Fibroblast of lung (primary cell): ENCODE measurements around the gene DOCK3. TPM values are rescaled to one million over a fixed set of nuclear protein-coding genes. Genes with fewer than 3 reads are reported as not detected.

Experiments used
- DNase-seq, 2 donors: peaks; one replicate each; pipeline versions ENCODE4 v3.0.0 to v3.0.0-alpha.2; 2010; ENCODE audit warnings: low read depth in 2 of 2
- H2AFZ ChIP-seq: 2 replicates; pipeline ENCODE4 v1.5.1; 2012; ENCODE audit warnings: low read length, control low read depth, inconsistent platforms
- H3K27ac ChIP-seq: 2 replicates; pipeline ENCODE4 v1.5.1; 2011; ENCODE audit warnings: low read length, control low read depth; ENCODE audit not compliant: insufficient read depth
- H3K27me3 ChIP-seq: 2 replicates; pipeline ENCODE4 v1.5.1; 2011; ENCODE audit warnings: mild to moderate bottlenecking, low read length; ENCODE audit not compliant: control insufficient read depth, insufficient read depth
- H3K36me3 ChIP-seq: 2 replicates; pipeline ENCODE4 v1.5.1; 2011; ENCODE audit warnings: low read length; ENCODE audit not compliant: control insufficient read depth, insufficient read depth
- H3K4me1 ChIP-seq: 2 replicates; pipeline ENCODE4 v1.5.1; 2011; ENCODE audit warnings: low read length; ENCODE audit not compliant: control insufficient read depth, insufficient read depth; ENCODE audit errors: extremely low read depth
- H3K4me2 ChIP-seq: 2 replicates; pipeline ENCODE4 v1.5.1; 2011; ENCODE audit warnings: low read length, control low read depth; ENCODE audit not compliant: insufficient read depth; ENCODE audit errors: extremely low read depth
- H3K4me3 ChIP-seq, 4 experiments: fragments of 200-600 bp in 1 of 4; sonication (generic) in 1 of 4; replicated peaks in 1 of 4; 2 replicates each; pipeline ENCODE4 v1.5.1; 2011 to 2016; ENCODE audit warnings: low read length in 4 of 4, low read depth in 3 of 4, mild to moderate bottlenecking in 3 of 4, control low read depth in 2 of 4, inconsistent platforms in 1 of 4, mixed read lengths in 1 of 4; ENCODE audit not compliant: insufficient read depth in 1 of 4; ENCODE audit errors: control extremely low read depth in 1 of 4
- H3K79me2 ChIP-seq: 2 replicates; pipeline ENCODE4 v1.5.1; 2012; ENCODE audit warnings: mild to moderate bottlenecking, low read length, inconsistent platforms; ENCODE audit not compliant: control insufficient read depth, insufficient read depth
- H3K9ac ChIP-seq: 2 replicates; pipeline ENCODE4 v1.5.1; 2011; ENCODE audit warnings: mild to moderate bottlenecking, low read length, control low read depth; ENCODE audit not compliant: insufficient read depth
- H3K9me3 ChIP-seq: 2 replicates; pipeline ENCODE4 v1.5.1; 2012; ENCODE audit warnings: low read depth, low read length; ENCODE audit not compliant: control insufficient read depth, insufficient read depth
- H4K20me1 ChIP-seq: 2 replicates; pipeline ENCODE4 v1.5.1; 2011; ENCODE audit warnings: low read length; ENCODE audit not compliant: control insufficient read depth, insufficient read depth; ENCODE audit errors: extremely low read depth
- EZH2 ChIP-seq: IDR thresholded peaks from 2 replicates; pipeline ENCODE4 v1.5.1; 2012; ENCODE audit warnings: low read length, control low read depth, mild to moderate bottlenecking; ENCODE audit errors: missing control alignments
- polyA plus RNA-seq, 2 donors: library from polyadenylated mRNA; depleted of rRNA in 1 of 2; stranded (reverse) in 1 of 2; unstranded in 1 of 2; fragments of >200 nt; gene quantifications; 2 replicates each; pipeline ENCODE4 v1.2.1, GENCODE V29; 2011 to 2012; ENCODE audit warnings: missing spikeins in 1 of 2
- total RNA-seq: library from RNA; depleted of rRNA; stranded (reverse); fragments of >200 nt; gene quantifications from 2 replicates; pipeline ENCODE4 v1.2.1, GENCODE V29; 2014
- TF ChIP-seq, protein P1 (sequence below), 2 donors: IDR thresholded peaks in 1 of 2; conservative IDR thresholded peaks in 1 of 2; 1 replicate in 1 of 2; 2 replicates in 1 of 2; pipeline ENCODE4 v1.5.1; 2011 to 2012; ENCODE audit warnings: low read length in 2 of 2, control low read depth in 1 of 2, inconsistent platforms in 1 of 2, low read depth in 1 of 2, mild to moderate bottlenecking in 1 of 2

Gene DOCK3
- total and polyA plus RNA-seq, 2 donors (not counting 1 experiment from before 2014, with no cell fraction given) = 0.07 to 0.17 TPM

DNA sequence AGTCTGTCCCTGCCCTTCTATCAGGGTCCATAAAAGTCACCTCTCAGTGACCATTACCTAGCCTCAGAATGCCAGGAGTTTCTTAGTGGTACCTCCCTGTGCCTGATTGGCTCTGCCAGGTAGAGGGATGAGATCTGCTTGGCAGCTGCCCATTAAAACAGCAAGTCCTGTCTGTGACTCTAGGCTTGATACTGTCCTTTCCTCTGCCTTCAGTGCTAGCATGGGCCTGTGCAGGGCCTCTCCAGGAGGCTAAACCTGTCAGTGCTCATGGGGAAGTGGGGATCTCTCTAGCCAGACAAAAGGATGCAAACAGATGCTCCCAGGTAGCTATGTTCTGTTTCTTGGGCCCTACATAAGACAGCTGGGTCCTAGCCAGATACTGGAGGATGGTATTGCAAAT lies 700.4 kb downstream of the DOCK3 start:
- Histone ChIP-seq H3K9me3 (no peaks in the 10 kb centered on the region), H3K79me2 (no peaks in the 10 kb centered on the region), H4K20me1 (no peaks in the 10 kb centered on the region), H3K27ac (no peak overlapping the region), H3K9ac (no peak overlapping the region), H3K4me3 (no peak overlapping the region), H2AFZ (no peak overlapping the region), H3K4me1 (no peaks in the 10 kb centered on the region), H3K36me3 (no peaks in the 10 kb centered on the region), H3K4me2 (no peak overlapping the region), H3K27me3 (no peaks in the 10 kb centered on the region)
- no peak for TF ChIP-seq EZH2
- TF ChIP-seq, protein P1, sequence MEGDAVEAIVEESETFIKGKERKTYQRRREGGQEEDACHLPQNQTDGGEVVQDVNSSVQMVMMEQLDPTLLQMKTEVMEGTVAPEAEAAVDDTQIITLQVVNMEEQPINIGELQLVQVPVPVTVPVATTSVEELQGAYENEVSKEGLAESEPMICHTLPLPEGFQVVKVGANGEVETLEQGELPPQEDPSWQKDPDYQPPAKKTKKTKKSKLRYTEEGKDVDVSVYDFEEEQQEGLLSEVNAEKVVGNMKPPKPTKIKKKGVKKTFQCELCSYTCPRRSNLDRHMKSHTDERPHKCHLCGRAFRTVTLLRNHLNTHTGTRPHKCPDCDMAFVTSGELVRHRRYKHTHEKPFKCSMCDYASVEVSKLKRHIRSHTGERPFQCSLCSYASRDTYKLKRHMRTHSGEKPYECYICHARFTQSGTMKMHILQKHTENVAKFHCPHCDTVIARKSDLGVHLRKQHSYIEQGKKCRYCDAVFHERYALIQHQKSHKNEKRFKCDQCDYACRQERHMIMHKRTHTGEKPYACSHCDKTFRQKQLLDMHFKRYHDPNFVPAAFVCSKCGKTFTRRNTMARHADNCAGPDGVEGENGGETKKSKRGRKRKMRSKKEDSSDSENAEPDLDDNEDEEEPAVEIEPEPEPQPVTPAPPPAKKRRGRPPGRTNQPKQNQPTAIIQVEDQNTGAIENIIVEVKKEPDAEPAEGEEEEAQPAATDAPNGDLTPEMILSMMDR (conservative IDR thresholded peaks at IDR 0.05 in 1 of 2, IDR thresholded peaks at IDR 0.05 in 1 of 2; ENCODE audit: low read depth in 1 of 2, low read length in 2 of 2) = no peak
- no peak for DNase-seq

DNA sequence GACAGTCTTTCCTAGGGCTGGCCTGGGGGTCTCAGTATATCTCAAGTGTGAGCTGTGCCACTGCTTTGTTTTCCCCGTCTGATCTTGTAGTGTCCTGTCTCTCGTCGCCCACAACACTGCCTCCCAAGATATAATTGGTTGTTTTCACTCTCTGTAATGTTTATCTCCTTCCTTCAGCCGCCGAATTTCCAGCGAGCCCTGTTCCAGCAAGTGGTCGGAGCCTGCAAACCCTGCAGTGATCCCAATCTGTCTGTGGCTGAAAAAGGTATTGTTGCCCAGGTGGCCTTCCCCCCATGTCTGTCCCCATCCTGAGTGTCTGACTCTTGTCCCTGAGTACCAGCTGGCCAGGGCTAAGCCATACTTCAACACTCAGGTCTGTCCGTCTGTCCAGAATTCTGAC lies 700.8 kb downstream of the DOCK3 start:
- Histone ChIP-seq H3K27me3 (no peaks in the 10 kb centered on the region), H3K4me3 (no peak overlapping the region), H3K9me3 (no peaks in the 10 kb centered on the region), H4K20me1 (no peaks in the 10 kb centered on the region), H3K4me1 (no peaks in the 10 kb centered on the region), H3K4me2 (no peak overlapping the region), H3K27ac (no peak overlapping the region), H3K9ac (no peak overlapping the region), H3K79me2 (no peaks in the 10 kb centered on the region), H3K36me3 (no peaks in the 10 kb centered on the region), H2AFZ (no peak overlapping the region)
- no peak for DNase-seq
- no peak for TF ChIP-seq EZH2
- TF ChIP-seq, protein P1 (conservative IDR thresholded peaks at IDR 0.05 in 1 of 2, IDR thresholded peaks at IDR 0.05 in 1 of 2; ENCODE audit: low read depth in 1 of 2, low read length in 2 of 2) = no peak

DNA sequence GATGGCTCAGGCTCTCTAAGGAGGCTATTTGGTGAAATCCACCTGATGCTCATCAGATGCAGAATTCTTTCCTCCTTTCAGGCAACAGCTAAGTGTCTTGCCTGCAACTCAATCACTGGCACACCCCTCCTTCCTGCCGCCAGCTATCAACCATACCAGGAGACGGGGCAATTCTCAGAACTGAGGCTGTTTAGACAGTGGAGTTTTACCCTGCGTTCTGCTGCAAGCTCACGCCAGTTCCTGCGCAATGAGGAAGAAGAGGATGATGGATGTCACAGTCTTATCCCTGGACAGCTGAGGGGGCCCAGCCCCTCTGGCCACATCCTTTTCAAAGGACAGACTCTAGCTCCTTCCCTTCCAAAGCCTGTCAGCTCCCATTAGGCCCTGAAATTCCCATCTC lies 703.3 kb downstream of the DOCK3 start:
- H3K4me2 ChIP-seq = no peak overlapping the region
- no peak overlapping the region for H3K27ac ChIP-seq
- H3K9me3 ChIP-seq = no peaks in the 10 kb centered on the region
- no peak overlapping the region for H3K4me3 ChIP-seq
- H3K27me3 ChIP-seq = no peaks in the 10 kb centered on the region
- TF ChIP-seq, protein P1 (conservative IDR thresholded peaks at IDR 0.05 in 1 of 2, IDR thresholded peaks at IDR 0.05 in 1 of 2; ENCODE audit: low read depth in 1 of 2, low read length in 2 of 2) = no peak
- no peak for TF ChIP-seq EZH2
- H3K36me3 ChIP-seq = no peaks in the 10 kb centered on the region
- H3K4me1 ChIP-seq = no peaks in the 10 kb centered on the region
- H3K9ac ChIP-seq = no peak overlapping the region
- no peaks in the 10 kb centered on the region for H4K20me1 ChIP-seq
- H3K79me2 ChIP-seq = no peaks in the 10 kb centered on the region
- H2AFZ ChIP-seq = no peak overlapping the region
- no peak for DNase-seq
